Neural cell (in vitro differentiated cells): ENCODE results near the gene CHRNA9. TPM values are rescaled to one million over a fixed set of nuclear protein-coding genes. Genes with fewer than 3 reads are reported as not detected.
"Not testable (repeated sequence)": the region's sequence is repeated elsewhere in the genome, so short reads cannot be mapped to it uniquely, and the experiment has no call there.

Source experiments
- H2AFZ ChIP-seq: fragments of 200-600, 300-800 bp; sonication (generic), shearing (Covaris generic); 2 replicates; pipeline ENCODE4 v1.6.0; 2014; ENCODE audit warnings: low read depth, mild to moderate bottlenecking, antibody characterized with exemption, low read length, moderate library complexity
- H3F3A ChIP-seq: fragments of 200-600 bp; shearing (Covaris generic); 2 replicates; pipeline ENCODE4 v1.6.1; 2016; ENCODE audit warnings: mild to moderate bottlenecking, moderate library complexity, mixed read lengths, antibody characterized with exemption, low read length; ENCODE audit not compliant: insufficient read depth, poor library complexity, severe bottlenecking
- H3K27ac ChIP-seq: fragments of 200-600, 300-800 bp; sonication (generic), shearing (Covaris generic); 2 replicates; pipeline ENCODE4 v1.5.1; 2014; ENCODE audit warnings: mild to moderate bottlenecking, low read length, moderate library complexity
- H3K27me3 ChIP-seq: fragments of 300-800, 200-600 bp; sonication (generic), shearing (Covaris generic); 2 replicates; pipeline ENCODE4 v1.6.0; 2014; ENCODE audit warnings: mild to moderate bottlenecking, low read depth, low read length, moderate library complexity; ENCODE audit not compliant: insufficient read depth
- H3K36me3 ChIP-seq: fragments of 300-800, 200-600 bp; sonication (generic), shearing (Covaris generic); 2 replicates; pipeline ENCODE4 v1.5.1; 2014; ENCODE audit warnings: mild to moderate bottlenecking, antibody characterized with exemption, low read length, moderate library complexity; ENCODE audit not compliant: insufficient read depth
- H3K4me2 ChIP-seq: fragments of 300-800, 200-600 bp; sonication (generic), shearing (Covaris generic); 2 replicates; pipeline ENCODE4 v1.6.0; 2014; ENCODE audit warnings: mild to moderate bottlenecking, low read length
- H3K4me3 ChIP-seq: fragments of 300-800, 200-600 bp; sonication (generic), shearing (Covaris generic); 2 replicates; pipeline ENCODE4 v1.5.1; 2014; ENCODE audit warnings: mild to moderate bottlenecking, low read length, moderate library complexity
- H3K79me2 ChIP-seq: fragments of 200-600 bp; shearing (Covaris generic); replicated peaks from 2 replicates; pipeline ENCODE4 v1.6.0; 2014; ENCODE audit warnings: mild to moderate bottlenecking, low read length, moderate library complexity; ENCODE audit not compliant: insufficient read depth
- H3K9ac ChIP-seq: fragments of 300-800, 200-600 bp; sonication (generic), shearing (Covaris generic); 2 replicates; pipeline ENCODE4 v1.6.1; 2016; ENCODE audit warnings: mild to moderate bottlenecking, low read length, mixed read lengths
- H3K9me2 ChIP-seq: fragments of 200-600 bp; shearing (Covaris generic); 2 replicates; pipeline ENCODE4 v1.6.1; 2016; ENCODE audit warnings: mild to moderate bottlenecking, low read length, mixed read lengths; ENCODE audit not compliant: insufficient read depth
- H3K9me3 ChIP-seq: fragments of 200-600, 300-800 bp; sonication (generic), shearing (Covaris generic); 2 replicates; pipeline ENCODE4 v1.6.1; 2016; ENCODE audit warnings: mild to moderate bottlenecking, mixed run types, low read length, moderate library complexity, mixed read lengths
- H4K20me1 ChIP-seq: fragments of 200-600 bp; shearing (Covaris generic); 2 replicates; pipeline ENCODE4 v1.6.1; 2016; ENCODE audit warnings: mild to moderate bottlenecking, mixed run types; ENCODE audit not compliant: insufficient read depth
- CTCF ChIP-seq: fragments of 450-650 bp; IDR thresholded peaks from 2 replicates; pipeline ENCODE4 v1.5.1; 2014; ENCODE audit warnings: antibody characterized with exemption, mild to moderate bottlenecking, moderate library complexity; ENCODE audit not compliant: poor library complexity, severe bottlenecking
- EP300 ChIP-seq: fragments of 450-650 bp; conservative IDR thresholded peaks from 2 replicates; pipeline ENCODE4 v1.6.1; 2014; ENCODE audit warnings: antibody characterized with exemption, mild to moderate bottlenecking, moderate library complexity; ENCODE audit not compliant: poor library complexity, severe bottlenecking
- EZH2 ChIP-seq: fragments of 200-600, 300-800 bp; shearing (Covaris generic), sonication (generic); IDR thresholded peaks from 2 replicates; pipeline ENCODE4 v1.6.1; 2014; ENCODE audit warnings: antibody characterized with exemption, low read length, borderline replicate concordance, mild to moderate bottlenecking; ENCODE audit not compliant: insufficient read depth, poor library complexity, severe bottlenecking
- MXI1 ChIP-seq: fragments of 450-650 bp; conservative IDR thresholded peaks from 2 replicates; pipeline ENCODE4 v1.6.1; 2014; ENCODE audit warnings: antibody characterized with exemption, mild to moderate bottlenecking; ENCODE audit not compliant: poor library complexity, severe bottlenecking
- POLR2AphosphoS5 ChIP-seq: IDR thresholded peaks from 2 replicates; pipeline ENCODE4 v1.6.1; 2012
- RAD21 ChIP-seq: fragments of 450-650 bp; conservative IDR thresholded peaks from 2 replicates; pipeline ENCODE4 v1.6.1; 2014; ENCODE audit warnings: antibody characterized with exemption, mild to moderate bottlenecking, moderate library complexity
- REST ChIP-seq: IDR thresholded peaks from 2 replicates; pipeline ENCODE4 v1.6.1; 2012; ENCODE audit warnings: borderline replicate concordance
- SMC3 ChIP-seq: fragments of 450-650 bp; conservative IDR thresholded peaks from 2 replicates; pipeline ENCODE4 v1.6.1; 2014; ENCODE audit warnings: antibody characterized with exemption, mild to moderate bottlenecking, moderate library complexity; ENCODE audit not compliant: poor library complexity
- TAF1 ChIP-seq: IDR thresholded peaks from 2 replicates; pipeline ENCODE4 v1.6.1; 2012; ENCODE audit warnings: low read depth
- polyA plus RNA-seq: library from polyadenylated mRNA; depleted of rRNA; stranded (reverse); fragments of >200 nt; gene quantifications from 2 replicates; pipeline ENCODE4 v1.2.3, GENCODE V29; 2014

Gene CHRNA9
- polyA plus RNA-seq, 1 donor from 2014 or later, result 0.10 TPM

- Histone ChIP-seq H3K27me3 (no peaks in the 10 kb centered on the region), H2AFZ (no peak overlapping the region), H3K4me2 (no peak overlapping the region), H3K27ac (no peak overlapping the region), H3K36me3 (no peaks in the 10 kb centered on the region), H3K9me2 (no peaks in the 10 kb centered on the region), H3K4me3 (no peak overlapping the region), H4K20me1 (no peaks in the 10 kb centered on the region), H3K9me3 (no peaks in the 10 kb centered on the region), H3K79me2 (no peaks in the 10 kb centered on the region), H3F3A (no peaks in the 10 kb centered on the region), H3K9ac (no peak overlapping the region)
- TF ChIP-seq CTCF (no peak), MXI1 (no peak), EZH2 (no peak), TAF1 (no peak), SMC3 (no peak), POLR2AphosphoS5 (no peak), RAD21 (no peak), EP300 (no peak), REST (no peak)
Measured at GRCh38 chr4:40288566-40288965, 46.6 kb upstream of the CHRNA9 start.

GRCh38 chr4:40289366-40290188 lies 45.6 kb upstream of the CHRNA9 start:
- Histone ChIP-seq H3F3A (no peaks in the 10 kb centered on the region), H2AFZ (no peak overlapping the region), H3K36me3 (no peaks in the 10 kb centered on the region), H3K4me2 (no peak overlapping the region), H3K9ac (no peak overlapping the region), H4K20me1 (no peaks in the 10 kb centered on the region), H3K79me2 (no peaks in the 10 kb centered on the region), H3K9me3 (no peaks in the 10 kb centered on the region), H3K27me3 (no peaks in the 10 kb centered on the region), H3K27ac (no peak overlapping the region), H3K4me3 (no peak overlapping the region), H3K9me2 (no peaks in the 10 kb centered on the region)
- TF ChIP-seq RAD21 (no peak), SMC3 (no peak), EZH2 (no peak), POLR2AphosphoS5 (no peak), REST (no peak), MXI1 (no peak)

- H3K4me2 ChIP-seq, H3K4me3 ChIP-seq, H3K79me2 ChIP-seq, H3K9me3 ChIP-seq, H2AFZ ChIP-seq, H3K27ac ChIP-seq, H4K20me1 ChIP-seq, H3K36me3 ChIP-seq, H3K9me2 ChIP-seq, H3F3A ChIP-seq, H3K9ac ChIP-seq, H3K27me3 ChIP-seq: not testable (repeated sequence)
Measured at GRCh38 chr4:40290611-40291186, 44.4 kb upstream of the CHRNA9 start.
